Astrocyte (in vitro differentiated cells and primary cell): ENCODE data around the gene CKAP4. TPM values are rescaled to one million over a fixed set of nuclear protein-coding genes. Genes with fewer than 3 reads are reported as not detected.

ENCODE experiments used
- DNase-seq: peaks from one replicate; pipeline ENCODE4 v3.0.0-alpha.2; 2010; ENCODE audit warnings: low read depth
- FAIRE-seq: peaks from 2 replicates; lab custom pipeline; 2011; peaks lifted over from hg19 to GRCh38; lab: Jason Lieb, UNC
- H2AFZ ChIP-seq: 2 replicates; pipeline ENCODE4 v1.6.0; 2012; ENCODE audit warnings: low read depth, low read length, inconsistent platforms
- H3K27ac ChIP-seq: 2 replicates; pipeline ENCODE4 v1.5.1; 2011; ENCODE audit warnings: low read depth, low read length, inconsistent platforms
- H3K27me3 ChIP-seq: 2 replicates; pipeline ENCODE4 v1.6.0; 2011; ENCODE audit warnings: low read length, inconsistent platforms; ENCODE audit not compliant: insufficient read depth
- H3K36me3 ChIP-seq: 2 replicates; pipeline ENCODE4 v1.5.1; 2011; ENCODE audit warnings: low read length, inconsistent platforms; ENCODE audit not compliant: insufficient read depth
- H3K4me1 ChIP-seq: 2 replicates; pipeline ENCODE4 v1.5.1; 2011; ENCODE audit warnings: low read length, inconsistent platforms; ENCODE audit not compliant: insufficient read depth
- H3K4me2 ChIP-seq: 2 replicates; pipeline ENCODE4 v1.6.0; 2012; ENCODE audit warnings: low read length, inconsistent platforms
- H3K4me3 ChIP-seq: 2 replicates; pipeline ENCODE4 v1.5.1; 2011; ENCODE audit warnings: low read depth, mild to moderate bottlenecking, low read length, inconsistent platforms; ENCODE audit not compliant: insufficient read depth
- H3K79me2 ChIP-seq: 2 replicates; pipeline ENCODE4 v1.6.0; 2012; ENCODE audit warnings: mild to moderate bottlenecking, low read length, inconsistent platforms; ENCODE audit not compliant: insufficient read depth
- H3K9ac ChIP-seq: 2 replicates; pipeline ENCODE4 v1.6.0; 2012; ENCODE audit warnings: mild to moderate bottlenecking, low read length, inconsistent platforms
- H3K9me3 ChIP-seq: 2 replicates; pipeline ENCODE4 v1.5.1; 2012; ENCODE audit warnings: low read depth, mild to moderate bottlenecking, low read length, inconsistent platforms; ENCODE audit not compliant: insufficient read depth
- H4K20me1 ChIP-seq: 2 replicates; pipeline ENCODE4 v1.6.0; 2012; ENCODE audit warnings: low read length, inconsistent platforms; ENCODE audit not compliant: insufficient read depth
- H3K27ac Mint-ChIP-seq: one replicate; pipeline ENCODE4 v1.8.0; 2021; ENCODE audit warnings: mild to moderate bottlenecking, mixed read lengths; ENCODE audit not compliant: unreplicated experiment
- H3K27me3 Mint-ChIP-seq: one replicate; pipeline ENCODE4 v1.8.0; 2021; ENCODE audit warnings: low read depth, mixed read lengths; ENCODE audit not compliant: unreplicated experiment
- H3K36me3 Mint-ChIP-seq: one replicate; pipeline ENCODE4 v1.8.0; 2021; ENCODE audit warnings: low read depth, mixed read lengths; ENCODE audit not compliant: unreplicated experiment
- H3K4me1 Mint-ChIP-seq: one replicate; pipeline ENCODE4 v1.8.0; 2021; ENCODE audit warnings: low read depth, mixed read lengths; ENCODE audit not compliant: unreplicated experiment
- H3K4me3 Mint-ChIP-seq: one replicate; pipeline ENCODE4 v1.8.0; 2021; ENCODE audit warnings: mild to moderate bottlenecking, moderate library complexity, mixed read lengths; ENCODE audit not compliant: unreplicated experiment
- H3K9me3 Mint-ChIP-seq: one replicate; pipeline ENCODE4 v1.8.0; 2021; ENCODE audit warnings: mild to moderate bottlenecking, mixed read lengths; ENCODE audit not compliant: unreplicated experiment
- CTCF ChIP-seq: IDR thresholded peaks from 2 replicates; pipeline ENCODE4 v1.5.1; 2011; ENCODE audit warnings: low read depth, mild to moderate bottlenecking, inconsistent platforms, low read length, moderate library complexity; ENCODE audit not compliant: insufficient read depth
- EZH2 ChIP-seq: IDR thresholded peaks from 2 replicates; pipeline ENCODE4 v1.6.1; 2012; ENCODE audit warnings: mild to moderate bottlenecking, low read length, inconsistent platforms; ENCODE audit not compliant: insufficient read depth
- total RNA-seq: library from RNA; stranded (reverse); gene quantifications from 2 replicates; pipeline ENCODE4 v1.2.1, GENCODE V29; 2021

CKAP4 gene
- total RNA-seq, 1 donor from 2014 or later, result 324 TPM

DNA sequence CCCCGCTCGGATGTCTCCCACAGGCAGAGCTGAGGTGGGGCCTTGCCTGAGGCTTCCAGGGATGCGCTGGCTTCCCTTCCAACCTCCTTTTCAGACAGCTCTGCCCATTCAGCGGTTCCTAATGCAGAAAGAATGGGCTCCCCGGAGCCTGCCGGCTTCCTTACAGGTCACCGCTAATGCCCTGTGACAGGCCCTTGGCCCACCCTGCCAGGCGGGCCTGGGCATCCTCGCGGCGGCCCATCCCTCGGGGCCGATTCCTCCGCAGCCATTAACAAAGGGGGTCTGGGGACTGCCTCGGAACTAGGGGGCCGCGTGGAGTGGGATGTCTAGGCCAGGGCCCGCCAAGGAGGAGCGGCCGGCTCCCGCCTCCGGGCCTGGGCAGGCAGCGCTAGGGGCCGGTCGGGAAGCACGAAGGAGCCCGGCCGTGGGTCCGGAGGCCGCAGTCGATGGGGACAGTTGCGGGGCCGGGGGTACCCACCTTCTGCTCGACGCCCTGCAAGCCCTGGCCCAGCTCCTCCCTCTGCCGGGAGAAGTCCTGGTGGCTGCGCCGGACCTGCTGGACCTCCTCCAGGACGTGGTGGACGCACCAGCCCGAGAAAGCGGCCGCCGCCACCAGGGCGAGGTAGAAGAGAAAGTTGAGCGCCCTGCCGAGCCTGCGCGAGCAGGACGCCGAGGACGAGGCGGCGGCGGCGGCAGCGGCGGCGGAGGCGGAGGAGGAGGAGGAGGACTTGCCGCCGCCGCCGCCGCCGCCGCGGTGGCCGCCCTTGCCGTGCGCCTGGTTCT lies 738 bp downstream of the CKAP4 start:
- Mint-ChIP-seq H3K36me3 (peaks cover 8% of the 10 kb centered on the region), H3K27ac (peak overlapping the region; percentile 72), H3K4me3 (peak overlapping the region; percentile 88), H3K4me1 (peaks cover 29% of the 10 kb centered on the region), H3K9me3 (no peaks in the 10 kb centered on the region), H3K27me3 (no peaks in the 10 kb centered on the region)
- no peak for FAIRE-seq
- peaks cover 26% of the 10 kb centered on the region for H3K36me3 ChIP-seq
- peak overlapping the region; percentile 39 for H2AFZ ChIP-seq
- no peaks in the 10 kb centered on the region for H3K9me3 ChIP-seq
- peak overlapping the region; percentile 92 for H3K4me2 ChIP-seq
- peak overlapping the region; percentile 89 for H3K4me3 ChIP-seq
- peak overlapping the region; percentile 94 for H3K27ac ChIP-seq
- H4K20me1 ChIP-seq, result peaks cover 41% of the 10 kb centered on the region
- H3K4me1 ChIP-seq, result peaks cover 26% of the 10 kb centered on the region
- peak overlapping the region; percentile 97 for H3K9ac ChIP-seq
- H3K79me2 ChIP-seq, result peaks cover 50% of the 10 kb centered on the region
- no peak for DNase-seq
- H3K27me3 ChIP-seq, result no peaks in the 10 kb centered on the region
- TF ChIP-seq CTCF (no peak), EZH2 (no peak)

- Histone ChIP-seq H3K4me2 (peak overlapping the region; percentile 92), H3K4me3 (peak overlapping the region; percentile 89), H3K9ac (peak overlapping the region; percentile 97), H3K36me3 (peaks cover 27% of the 10 kb centered on the region), H3K9me3 (no peaks in the 10 kb centered on the region), H3K4me1 (peaks cover 26% of the 10 kb centered on the region), H3K79me2 (peaks cover 61% of the 10 kb centered on the region), H3K27me3 (no peaks in the 10 kb centered on the region), H4K20me1 (peaks cover 51% of the 10 kb centered on the region), H3K27ac (peak overlapping the region; percentile 94), H2AFZ (no peak overlapping the region)
- H3K36me3 Mint-ChIP-seq, result peaks cover 12% of the 10 kb centered on the region
- peak overlapping the region; percentile 72 for H3K27ac Mint-ChIP-seq
- no peak for TF ChIP-seq CTCF
- TF ChIP-seq EZH2, result no peak
- FAIRE-seq, result no peak
- peaks cover 19% of the 10 kb centered on the region for H3K4me1 Mint-ChIP-seq
- peak; percentile 71 for DNase-seq
- peak overlapping the region; percentile 88 for H3K4me3 Mint-ChIP-seq
- no peaks in the 10 kb centered on the region for H3K9me3 Mint-ChIP-seq
- no peaks in the 10 kb centered on the region for H3K27me3 Mint-ChIP-seq
Observed at GRCh38 chr12:106245767-106246166, 2.1 kb downstream of the CKAP4 start.

GRCh38 chr12:106243620-106244019 lies 4.2 kb downstream of the CKAP4 start:
- peaks cover 44% of the 10 kb centered on the region for H3K36me3 ChIP-seq
- H3K4me2 ChIP-seq, result peak overlapping the region; percentile 16
- H3K79me2 ChIP-seq, result peaks cover 82% of the 10 kb centered on the region
- no peaks in the 10 kb centered on the region for H3K9me3 Mint-ChIP-seq
- H3K4me1 Mint-ChIP-seq, result peaks cover 17% of the 10 kb centered on the region
- no peak overlapping the region for H3K27ac ChIP-seq
- no peak overlapping the region for H3K4me3 ChIP-seq
- H3K27me3 Mint-ChIP-seq, result no peaks in the 10 kb centered on the region
- H3K4me1 ChIP-seq, result peaks cover 23% of the 10 kb centered on the region
- H3K27me3 ChIP-seq, result no peaks in the 10 kb centered on the region
- TF ChIP-seq CTCF, result no peak
- no peak for TF ChIP-seq EZH2
- H3K4me3 Mint-ChIP-seq, result no peak overlapping the region
- no peak for DNase-seq
- H2AFZ ChIP-seq, result no peak overlapping the region
- H3K36me3 Mint-ChIP-seq, result peaks cover 21% of the 10 kb centered on the region
- no peak overlapping the region for H3K27ac Mint-ChIP-seq
- peaks cover 72% of the 10 kb centered on the region for H4K20me1 ChIP-seq
- no peak overlapping the region for H3K9ac ChIP-seq
- no peaks in the 10 kb centered on the region for H3K9me3 ChIP-seq
- no peak for FAIRE-seq
